Measurements from ENCODE around the gene PCP2. TPM values are rescaled to one million over a fixed set of nuclear protein-coding genes. Genes with fewer than 3 reads are reported as not detected.

The PCP2 gene
- total RNA-seq, 1 experiment from 2014 or later: not detected

DNA sequence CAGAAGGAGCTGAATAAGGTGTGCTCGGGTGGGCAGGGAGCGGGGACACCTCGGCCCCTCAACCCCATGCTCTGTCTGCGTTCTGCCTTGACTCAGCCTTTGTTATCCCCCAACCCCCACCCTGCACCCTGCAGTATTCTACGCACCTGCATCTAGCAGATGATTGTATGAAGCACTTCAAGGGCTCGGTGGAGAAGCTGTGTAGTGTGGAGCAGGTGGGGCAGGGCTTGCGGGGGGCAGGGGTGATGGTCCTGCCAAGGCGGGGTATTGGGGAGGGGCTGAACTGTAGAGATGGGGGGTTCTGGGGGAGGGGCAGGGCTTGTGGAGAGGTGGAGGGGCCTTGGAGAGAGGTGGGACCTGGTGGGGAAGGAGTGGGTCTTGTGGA is 9.5 kb upstream of the PCP2 start:
- no peak overlapping the region for H3K4ac ChIP-seq (ENCODE audit: low read depth, low read length)
- no peak overlapping the region for H4K8ac ChIP-seq (replicated peaks; ENCODE audit: insufficient read length, low read depth, low read length)
- H4K20me1 ChIP-seq (ENCODE audit: control insufficient read depth, insufficient read depth, insufficient read length): no peaks in the 10 kb centered on the region
- Mint-ChIP-seq H3K27ac (peak overlapping the region in 2 of 3 experiments; percentile 37 to 44; a peak in 1 of 7 replicates), H3K4me1 (peaks cover 0 to 8% of the 10 kb centered on the region in 2 experiments; a peak in 2 of 4 replicates), H3K27me3 (ENCODE audit: low read depth) (no peaks in the 10 kb centered on the region), H3K9me3 (no peaks in the 10 kb centered on the region; a peak in 1 of 5 replicates), H3K4me3 (no peak overlapping the region), H3K36me3 (ENCODE audit: insufficient read depth in 1 of 3, low read depth in 3 of 3) (peaks cover 9 to 26% (median 17%) of the 10 kb centered on the region in 3 experiments)
- H3K4me1 ChIP-seq (ENCODE audit: insufficient read depth, low read length): no peaks in the 10 kb centered on the region
- no peak overlapping the region for H4K91ac ChIP-seq (ENCODE audit: insufficient read length, low read depth, low read length)
- no peak overlapping the region for H3K14ac ChIP-seq (ENCODE audit: insufficient read depth, low read length)
- H3T11ph ChIP-seq (ENCODE audit: low read length): no peak overlapping the region
- no peak overlapping the region for H2BK120ac ChIP-seq (ENCODE audit: low read depth, low read length, poor library complexity, severe bottlenecking)
- H3K27ac ChIP-seq (ENCODE audit: insufficient read length, low read depth, low read length): no peak overlapping the region
- H3K56ac ChIP-seq (ENCODE audit: insufficient read length, low read depth, low read length): no peak overlapping the region
- H2AK5ac ChIP-seq (ENCODE audit: insufficient read length, low read length): no peak overlapping the region
- H3K79me1 ChIP-seq (ENCODE audit: insufficient read depth, low read depth, low read length, poor library complexity, severe bottlenecking): no peaks in the 10 kb centered on the region
- H4K5ac ChIP-seq (ENCODE audit: insufficient read length, low read depth, low read length): no peak overlapping the region
- DNase-seq: peak; percentile 24
- H2BK15ac ChIP-seq (ENCODE audit: low read depth, low read length): no peak overlapping the region
- no peak overlapping the region for H3K4me2 ChIP-seq (ENCODE audit: insufficient read depth, insufficient read length, low read length)
- no peaks in the 10 kb centered on the region for H3K9me3 ChIP-seq (ENCODE audit: control insufficient read depth, low read depth, low read length)
- H3K23ac ChIP-seq (ENCODE audit: insufficient read length, low read depth, low read length): no peak overlapping the region
- H2BK5ac ChIP-seq (ENCODE audit: insufficient read length, low read length): no peak overlapping the region
- no peak overlapping the region for H2BK20ac ChIP-seq (ENCODE audit: low read depth, low read length, poor library complexity, severe bottlenecking)
- no peak overlapping the region for H3K18ac ChIP-seq (ENCODE audit: insufficient read length, low read depth, low read length)
- no peaks in the 10 kb centered on the region for H3K23me2 ChIP-seq (ENCODE audit: insufficient read length, low read depth, low read length, poor library complexity, severe bottlenecking)
- no peaks in the 10 kb centered on the region for H3K79me2 ChIP-seq (ENCODE audit: insufficient read depth, low read length)
- no peak overlapping the region for H2BK12ac ChIP-seq (ENCODE audit: insufficient read length, low read depth, low read length)
- H3K27me3 ChIP-seq (ENCODE audit: insufficient read depth, low read length): no peaks in the 10 kb centered on the region
- H3K9ac ChIP-seq (ENCODE audit: extremely low read depth, insufficient read length, low read length): no peak overlapping the region
- no peak overlapping the region for H2AFZ ChIP-seq (ENCODE audit: low read length)
- no CpG with 5 or more reads among the region's 8 CpGs for WGBS (ENCODE audit: extremely low coverage, insufficient read length, low lambda C conversion rate)
- TF ChIP-seq, protein P1, sequence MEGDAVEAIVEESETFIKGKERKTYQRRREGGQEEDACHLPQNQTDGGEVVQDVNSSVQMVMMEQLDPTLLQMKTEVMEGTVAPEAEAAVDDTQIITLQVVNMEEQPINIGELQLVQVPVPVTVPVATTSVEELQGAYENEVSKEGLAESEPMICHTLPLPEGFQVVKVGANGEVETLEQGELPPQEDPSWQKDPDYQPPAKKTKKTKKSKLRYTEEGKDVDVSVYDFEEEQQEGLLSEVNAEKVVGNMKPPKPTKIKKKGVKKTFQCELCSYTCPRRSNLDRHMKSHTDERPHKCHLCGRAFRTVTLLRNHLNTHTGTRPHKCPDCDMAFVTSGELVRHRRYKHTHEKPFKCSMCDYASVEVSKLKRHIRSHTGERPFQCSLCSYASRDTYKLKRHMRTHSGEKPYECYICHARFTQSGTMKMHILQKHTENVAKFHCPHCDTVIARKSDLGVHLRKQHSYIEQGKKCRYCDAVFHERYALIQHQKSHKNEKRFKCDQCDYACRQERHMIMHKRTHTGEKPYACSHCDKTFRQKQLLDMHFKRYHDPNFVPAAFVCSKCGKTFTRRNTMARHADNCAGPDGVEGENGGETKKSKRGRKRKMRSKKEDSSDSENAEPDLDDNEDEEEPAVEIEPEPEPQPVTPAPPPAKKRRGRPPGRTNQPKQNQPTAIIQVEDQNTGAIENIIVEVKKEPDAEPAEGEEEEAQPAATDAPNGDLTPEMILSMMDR (conservative IDR thresholded peaks at IDR 0.05): no peak
